ENCODE results near the gene SPRR1B.
"Not testable (repeated sequence)": the region's sequence is repeated elsewhere in the genome, so short reads cannot be mapped to it uniquely, and the experiment has no call there.

GRCh38 chr1:153056111-153056510 is 25.1 kb downstream of the SPRR1B start:
- not testable (repeated sequence) for TF ChIP-seq CTCF (IDR thresholded peaks at IDR 0.05 in 8 of 11, conservative IDR thresholded peaks at IDR 0.05 in 3 of 11); POLR2A (IDR thresholded peaks at IDR 0.05)
